Smooth muscle cell (in vitro differentiated cells): ENCODE measurements around the gene ZBTB5. TPM values are rescaled to one million over a fixed set of nuclear protein-coding genes. Genes with fewer than 3 reads are reported as not detected.

Source experiments
- DNase-seq: peaks from one replicate; lab custom pipeline; 2025; ENCODE audit not compliant: unreplicated experiment; lab: John Stamatoyannopoulos, UW
- H2AFZ ChIP-seq: fragments of 200-600 bp; sonication (generic); 2 replicates; pipeline ENCODE4 v1.6.0; 2016; ENCODE audit warnings: antibody characterized with exemption, low read depth, mild to moderate bottlenecking
- H3F3A ChIP-seq: fragments of 200-600 bp; sonication (generic); 2 replicates; pipeline ENCODE4 v1.6.0; 2017; ENCODE audit warnings: antibody characterized with exemption, low read depth
- H3K27ac ChIP-seq: fragments of 200-600 bp; sonication (generic); 2 replicates; pipeline ENCODE4 v1.5.1; 2016; ENCODE audit warnings: low read depth, mild to moderate bottlenecking
- H3K27me3 ChIP-seq: fragments of 200-600 bp; sonication (generic); 2 replicates; pipeline ENCODE4 v1.6.1; 2016; ENCODE audit warnings: low read depth, mild to moderate bottlenecking
- H3K36me3 ChIP-seq: fragments of 200-600 bp; sonication (generic); 2 replicates; pipeline ENCODE4 v1.5.1; 2016; ENCODE audit warnings: low read depth
- H3K4me1 ChIP-seq: fragments of 200-600 bp; sonication (generic); 2 replicates; pipeline ENCODE4 v1.5.1; 2016; ENCODE audit warnings: low read depth
- H3K4me2 ChIP-seq: fragments of 200-600 bp; sonication (generic); 2 replicates; pipeline ENCODE4 v1.6.0; 2016; ENCODE audit warnings: mild to moderate bottlenecking
- H3K4me3 ChIP-seq: fragments of 200-600 bp; sonication (generic); 2 replicates; pipeline ENCODE4 v1.5.1; 2016; ENCODE audit warnings: mild to moderate bottlenecking
- H3K79me2 ChIP-seq: fragments of 200-600 bp; sonication (generic); 2 replicates; pipeline ENCODE4 v1.6.0; 2016; ENCODE audit warnings: low read depth, mild to moderate bottlenecking
- H3K9ac ChIP-seq: fragments of 200-600 bp; sonication (generic); 2 replicates; pipeline ENCODE4 v1.6.0; 2016; ENCODE audit warnings: low read depth
- H3K9me3 ChIP-seq: fragments of 200-600 bp; sonication (generic); replicated peaks from 2 replicates; pipeline ENCODE4 v1.5.1; 2016; ENCODE audit warnings: low read depth
- H4K20me1 ChIP-seq: fragments of 200-600 bp; sonication (generic); 2 replicates; pipeline ENCODE4 v1.6.0; 2016; ENCODE audit warnings: low read depth
- CTCF ChIP-seq: fragments of 200-600 bp; sonication (generic); IDR thresholded peaks from 2 replicates; pipeline ENCODE4 v1.5.1; 2017; ENCODE audit warnings: borderline replicate concordance, mild to moderate bottlenecking, antibody characterized with exemption; ENCODE audit not compliant: insufficient read depth, poor library complexity, severe bottlenecking
- WGBS: methylation state at CpG from one replicate; pipeline ENCODE4 v1.1.7; 2016; ENCODE audit warnings: low lambda C conversion rate; 5-methylcytosine and 5-hydroxymethylcytosine counted together
- polyA plus RNA-seq: library from polyadenylated mRNA; unstranded; fragments of >200 nt; fragmentation: Nextera tagmentation; extraction: Ambion mirVana; gene quantifications from 2 replicates; pipeline ENCODE4 v1.2.1, GENCODE V29; 2016
- total RNA-seq: library from RNA; depleted of rRNA; stranded (reverse); fragments of >200 nt; gene quantifications from 2 replicates; pipeline ENCODE4 v1.2.3, GENCODE V29; 2014

The ZBTB5 gene
- total and polyA plus RNA-seq, 2 experiments from 2014 or later: 4.3 to 21.8 TPM

- peaks cover 3% of the 10 kb centered on the region for H3K79me2 ChIP-seq
- peaks cover 19% of the 10 kb centered on the region for H4K20me1 ChIP-seq
- H2AFZ ChIP-seq: no peak overlapping the region
- no peaks in the 10 kb centered on the region for H3K36me3 ChIP-seq
- no peak overlapping the region for H3K27ac ChIP-seq
- TF ChIP-seq CTCF: no peak
- no peaks in the 10 kb centered on the region for H3F3A ChIP-seq
- H3K27me3 ChIP-seq: no peaks in the 10 kb centered on the region
- H3K4me2 ChIP-seq: no peak overlapping the region
- no peaks in the 10 kb centered on the region for H3K9me3 ChIP-seq
- no peak overlapping the region for H3K4me3 ChIP-seq
- H3K4me1 ChIP-seq: peaks cover 16% of the 10 kb centered on the region
- no peak overlapping the region for H3K9ac ChIP-seq
- no peak for DNase-seq
- 88% methylated on average over 14 of the region's 14 CpGs for WGBS
Observed at GRCh38 chr9:37430841-37431597, 34.2 kb downstream of the ZBTB5 start.

GRCh38 chr9:37429441-37430285 is 35.6 kb downstream of the ZBTB5 start:
- Histone ChIP-seq H3K4me1 (peaks cover 15% of the 10 kb centered on the region), H4K20me1 (peaks cover 19% of the 10 kb centered on the region), H3K9ac (no peak overlapping the region), H3K4me2 (no peak overlapping the region), H3K4me3 (no peak overlapping the region), H3K79me2 (peaks cover 9% of the 10 kb centered on the region), H3K36me3 (no peaks in the 10 kb centered on the region), H3K27ac (no peak overlapping the region), H3K27me3 (no peaks in the 10 kb centered on the region), H3K9me3 (no peaks in the 10 kb centered on the region), H2AFZ (no peak overlapping the region), H3F3A (no peaks in the 10 kb centered on the region)
- 92% methylated on average over 17 of the region's 17 CpGs for WGBS
- no peak for TF ChIP-seq CTCF
- DNase-seq: no peak

GRCh38 chr9:37428345-37428744 is 36.9 kb downstream of the ZBTB5 start:
- Histone ChIP-seq H3K9me3 (no peaks in the 10 kb centered on the region), H3K4me2 (no peak overlapping the region), H3K36me3 (no peaks in the 10 kb centered on the region), H4K20me1 (peaks cover 29% of the 10 kb centered on the region), H3K4me1 (peaks cover 10% of the 10 kb centered on the region), H3K27me3 (no peaks in the 10 kb centered on the region), H3K4me3 (no peak overlapping the region), H3K9ac (no peak overlapping the region), H3F3A (no peaks in the 10 kb centered on the region), H3K79me2 (peaks cover 22% of the 10 kb centered on the region), H3K27ac (no peak overlapping the region), H2AFZ (no peak overlapping the region)
- 97% methylated on average over 14 of the region's 14 CpGs for WGBS
- no peak for TF ChIP-seq CTCF
- DNase-seq: no peak
